HEK293 (cell line): ENCODE data around the gene YWHAG.

Experiments used
- ATF2 ChIP-seq: fragments of 450-650 bp; formaldehyde crosslinking; IDR thresholded peaks from 2 replicates; pipeline ENCODE4 v1.5.1; 2016; ENCODE audit warnings: missing biosample characterization, missing genetic modification characterization, low read depth
- CTCF ChIP-seq: fragments of 450-650 bp; formaldehyde crosslinking; IDR thresholded peaks from 2 replicates; pipeline ENCODE4 v1.5.1; 2016; ENCODE audit warnings: missing biosample characterization, missing genetic modification characterization
- GLIS2 ChIP-seq: fragments of 450-650 bp; formaldehyde crosslinking; IDR thresholded peaks from 2 replicates; pipeline ENCODE4 v1.5.1; 2016; ENCODE audit warnings: missing biosample characterization, missing genetic modification characterization
- PATZ1 ChIP-seq: fragments of 450-650 bp; formaldehyde crosslinking; IDR thresholded peaks from 2 replicates; pipeline ENCODE4 v1.5.1; 2016; ENCODE audit warnings: missing biosample characterization, missing genetic modification characterization
- PRDM1 ChIP-seq: fragments of 450-650 bp; formaldehyde crosslinking; IDR thresholded peaks from 2 replicates; pipeline ENCODE4; 2016; ENCODE audit warnings: missing biosample characterization, missing genetic modification characterization
- REST ChIP-seq: fragments of 450-650 bp; formaldehyde crosslinking; IDR thresholded peaks from 2 replicates; pipeline ENCODE4 v1.5.1; 2016; ENCODE audit warnings: missing biosample characterization, missing genetic modification characterization
- SALL2 ChIP-seq: fragments of 450-650 bp; formaldehyde crosslinking; IDR thresholded peaks from 2 replicates; pipeline ENCODE4 v1.5.0; 2017; ENCODE audit warnings: missing biosample characterization, mild to moderate bottlenecking, missing genetic modification characterization, borderline replicate concordance
- ZBTB21 ChIP-seq: fragments of 450-650 bp; formaldehyde crosslinking; IDR thresholded peaks from 2 replicates; pipeline ENCODE4 v1.5.1; 2017; ENCODE audit warnings: missing biosample characterization, missing genetic modification characterization
- ZNF184 ChIP-seq: fragments of 450-650 bp; IDR thresholded peaks from 2 replicates; pipeline ENCODE4 v1.5.1; 2018; ENCODE audit warnings: missing biosample characterization, mild to moderate bottlenecking, missing genetic modification characterization
- ZSCAN18 ChIP-seq: fragments of 450-650 bp; formaldehyde crosslinking; IDR thresholded peaks from 2 replicates; pipeline ENCODE4 v1.5.1; 2016; ENCODE audit warnings: missing biosample characterization, missing genetic modification characterization
- ZSCAN4 ChIP-seq: fragments of 450-650 bp; formaldehyde crosslinking; IDR thresholded peaks from 2 replicates; pipeline ENCODE4 v1.5.1; 2017; ENCODE audit warnings: missing biosample characterization, missing genetic modification characterization

GRCh38 chr7:76392531-76393115 lies 33.8 kb upstream of the YWHAG start:
- TF ChIP-seq PRDM1 (tag by site-specific recombination) (no peak), ZNF184 (tag by site-specific recombination) (no peak), ZSCAN18 (tag by site-specific recombination) (no peak), CTCF (tag by site-specific recombination) (no peak), ZBTB21 (tag by site-specific recombination) (no peak), PATZ1 (tag by site-specific recombination) (no peak), SALL2 (no peak), ZSCAN4 (tag by site-specific recombination) (no peak), GLIS2 (tag by site-specific recombination) (no peak), ATF2 (no peak), REST (no peak)
